Tibial nerve (tissue), 4 donors: ENCODE data around the gene GNA14.

Experiments
- CTCF ChIP-seq, 5 experiments: fragments of 200-600 bp in 3 of 5; fragments of 450-650 bp in 2 of 5; sonication (generic) in 3 of 5; IDR thresholded peaks; one replicate each; pipeline ENCODE4 v1.5.1; 2016 to 2019; ENCODE audit warnings: antibody characterized with exemption in 5 of 5, mild to moderate bottlenecking in 3 of 5, moderate library complexity in 2 of 5
- EP300 ChIP-seq, 2 donors: sonication (generic); formaldehyde crosslinking; IDR thresholded peaks; one replicate each; pipeline ENCODE4 v1.6.1; 2017; ENCODE audit warnings: antibody characterized with exemption in 2 of 2, mild to moderate bottlenecking in 1 of 2
- POLR2A ChIP-seq, 2 donors: fragments of 450-650 bp; IDR thresholded peaks; one replicate each; pipeline ENCODE4 v1.6.1; 2017; ENCODE audit warnings: antibody characterized with exemption in 2 of 2, mild to moderate bottlenecking in 2 of 2, moderate library complexity in 2 of 2

GRCh38 chr9:77374266-77374665 lies 273.9 kb downstream of the GNA14 start:
- TF ChIP-seq CTCF (IDR thresholded peaks at IDR 0.05) = no peak
- TF ChIP-seq POLR2A (IDR thresholded peaks at IDR 0.05) = no peak
- TF ChIP-seq EP300 (IDR thresholded peaks at IDR 0.05) = no peak
